OCI-LY3 (cell line): Measurements from ENCODE around the gene LDHAL6B.

Source experiments
- EZH2phosphoT487 ChIP-seq: fragments of 200-600 bp; shearing (Covaris generic); IDR thresholded peaks from 2 replicates; pipeline ENCODE4 v1.6.1; 2018; ENCODE audit warnings: antibody characterized with exemption, mixed run types, low read depth
- TF ChIP-seq, protein P1 (sequence below): fragments of 200-600, 300-600 bp; sonication (generic); IDR thresholded peaks from 2 replicates; pipeline ENCODE4 v1.5.1; 2014; ENCODE audit warnings: antibody characterized with exemption, low read length, low read depth

DNA sequence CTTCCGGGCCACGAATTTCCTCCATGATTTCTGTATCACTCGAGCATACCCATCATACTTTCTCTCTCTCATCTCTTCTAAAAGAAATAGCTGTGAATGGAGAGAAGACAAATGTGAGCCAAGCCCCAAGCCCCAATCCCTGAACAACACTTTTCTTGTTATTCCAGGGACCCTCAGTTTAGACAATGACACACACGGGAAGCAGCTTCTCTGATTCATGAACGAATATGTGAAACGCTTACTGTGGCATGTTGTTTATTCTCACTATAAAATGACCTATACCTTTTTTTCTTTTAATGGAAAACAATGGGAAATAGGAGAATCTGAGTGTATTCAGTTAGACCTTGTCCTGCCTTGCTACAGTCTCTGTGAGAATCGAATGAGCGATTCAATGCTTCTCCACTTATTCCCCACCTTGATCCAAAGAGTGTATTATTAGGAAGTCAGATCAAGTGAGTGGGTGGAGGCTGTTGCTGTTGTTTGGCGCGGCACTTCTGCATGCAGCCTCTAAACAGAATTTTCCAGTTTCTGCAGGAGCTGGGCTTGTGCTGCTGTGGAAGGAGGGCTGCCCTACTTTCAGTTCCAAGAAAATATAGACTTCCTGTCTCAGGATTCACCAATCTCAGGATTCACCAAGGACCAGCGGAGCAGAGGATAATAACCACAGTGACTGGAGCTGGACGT lies 32.4 kb upstream of the LDHAL6B start:
- TF ChIP-seq, protein P1, sequence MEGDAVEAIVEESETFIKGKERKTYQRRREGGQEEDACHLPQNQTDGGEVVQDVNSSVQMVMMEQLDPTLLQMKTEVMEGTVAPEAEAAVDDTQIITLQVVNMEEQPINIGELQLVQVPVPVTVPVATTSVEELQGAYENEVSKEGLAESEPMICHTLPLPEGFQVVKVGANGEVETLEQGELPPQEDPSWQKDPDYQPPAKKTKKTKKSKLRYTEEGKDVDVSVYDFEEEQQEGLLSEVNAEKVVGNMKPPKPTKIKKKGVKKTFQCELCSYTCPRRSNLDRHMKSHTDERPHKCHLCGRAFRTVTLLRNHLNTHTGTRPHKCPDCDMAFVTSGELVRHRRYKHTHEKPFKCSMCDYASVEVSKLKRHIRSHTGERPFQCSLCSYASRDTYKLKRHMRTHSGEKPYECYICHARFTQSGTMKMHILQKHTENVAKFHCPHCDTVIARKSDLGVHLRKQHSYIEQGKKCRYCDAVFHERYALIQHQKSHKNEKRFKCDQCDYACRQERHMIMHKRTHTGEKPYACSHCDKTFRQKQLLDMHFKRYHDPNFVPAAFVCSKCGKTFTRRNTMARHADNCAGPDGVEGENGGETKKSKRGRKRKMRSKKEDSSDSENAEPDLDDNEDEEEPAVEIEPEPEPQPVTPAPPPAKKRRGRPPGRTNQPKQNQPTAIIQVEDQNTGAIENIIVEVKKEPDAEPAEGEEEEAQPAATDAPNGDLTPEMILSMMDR: no peak
- TF ChIP-seq EZH2phosphoT487: no peak
